Gastrocnemius medialis (tissue), 4 donors: ENCODE results near the gene EFCAB11. TPM values are rescaled to one million over a fixed set of nuclear protein-coding genes. Genes with fewer than 3 reads are reported as not detected.
A peak's percentile ranks its signal among the peaks of the same experiment; 100 is the strongest.

ENCODE experiments used
- ATAC-seq, 2 donors: fragments of 150-250 bp; one replicate each; pipeline ENCODE4 v1.9.1; 2016
- DNase-seq, 2 donors: peaks; one replicate each; pipeline ENCODE4 v3.0.0-alpha.2; 2019
- H3K27ac ChIP-seq, 4 donors: fragments of 200-600 bp; sonication (generic); 1 replicate in 1 of 4; 2 replicates in 3 of 4; pipeline ENCODE4 v1.5.1; 2016 to 2018; ENCODE audit warnings: mild to moderate bottlenecking in 2 of 4, moderate library complexity in 1 of 4
- H3K27me3 ChIP-seq, 3 donors: fragments of 200-600 bp; sonication (generic) in 2 of 3; 1 replicate in 1 of 3; 2 replicates in 2 of 3; pipeline versions ENCODE4 v1.5.1 to v1.6.0; 2016 to 2019; ENCODE audit warnings: mild to moderate bottlenecking in 1 of 3, moderate library complexity in 1 of 3
- H3K36me3 ChIP-seq, 2 donors: fragments of 200-600 bp; sonication (generic) in 1 of 2; one replicate each; pipeline ENCODE4 v1.5.1; 2017 to 2018
- H3K4me1 ChIP-seq, 2 donors: fragments of 200-600 bp; sonication (generic) in 1 of 2; one replicate each; pipeline ENCODE4 v1.5.1; 2016 to 2017; ENCODE audit warnings: mild to moderate bottlenecking in 2 of 2
- H3K4me3 ChIP-seq, 4 donors: fragments of 200-600 bp; sonication (generic) in 3 of 4; 1 replicate in 1 of 4; 2 replicates in 3 of 4; pipeline ENCODE4 v1.5.1; 2016 to 2019; ENCODE audit warnings: mild to moderate bottlenecking in 2 of 4
- H3K9me3 ChIP-seq, 3 donors: fragments of 200-600 bp; sonication (generic) in 2 of 3; 1 replicate in 1 of 3; 2 replicates in 2 of 3; pipeline ENCODE4 v1.5.1; 2016 to 2019
- CTCF ChIP-seq, 5 experiments: fragments of 450-650 bp in 3 of 5; fragments of 200-600 bp in 2 of 5; sonication (generic) in 2 of 5; IDR thresholded peaks in 4 of 5; conservative IDR thresholded peaks in 1 of 5; 1 replicate in 4 of 5; 2 replicates in 1 of 5; pipeline ENCODE4 v1.5.1; 2016 to 2019; ENCODE audit warnings: antibody characterized with exemption in 5 of 5, mild to moderate bottlenecking in 3 of 5, moderate library complexity in 3 of 5
- POLR2A ChIP-seq, 2 donors: fragments of 450-650 bp; IDR thresholded peaks; one replicate each; pipeline ENCODE4 v1.6.1; 2017; ENCODE audit warnings: antibody characterized with exemption in 2 of 2, mild to moderate bottlenecking in 2 of 2, moderate library complexity in 2 of 2
- in situ Hi-C, 4 donors: fragments of 200-750 bp; cut with MboI; loops; one replicate each; pipeline versions ENCODE4 v1.15.0 to v1.8.0; 2017; ENCODE audit warnings: low sequenced_read_pairs in 4 of 4
- intact Hi-C: fragments of 100-400 bp; cut with DNase I; formaldehyde crosslinking; loops from one replicate; pipeline ENCODE4 v1.15.1; 2023; ENCODE audit warnings: low total_unique reads
- total RNA-seq, 4 donors: library from RNA; depleted of rRNA; stranded (reverse); fragments of >200 nt; gene quantifications; one replicate each; pipeline versions ENCODE4 v1.1.0 to v1.2.3, GENCODE V29; 2016

Gene EFCAB11
- total RNA-seq, 4 donors from 2014 or later, result 0.69 to 1.6 (median 1.6) TPM

- DNase-seq, result no peak
- intact Hi-C loops, result no loop called here
- H3K9me3 ChIP-seq, result no peaks in the 10 kb centered on the region
- ATAC-seq, result no peak
- H3K27me3 ChIP-seq, result no peaks in the 10 kb centered on the region
- H3K27ac ChIP-seq, result no peak overlapping the region
- H3K36me3 ChIP-seq, result no peaks in the 10 kb centered on the region
- H3K4me1 ChIP-seq, result peaks cover 0 to 10% of the 10 kb centered on the region in 2 donors
- in situ Hi-C loops, result no loop called here
- TF ChIP-seq CTCF (IDR thresholded peaks at IDR 0.05 in 4 of 5, conservative IDR thresholded peaks at IDR 0.05 in 1 of 5) (no peak), POLR2A (IDR thresholded peaks at IDR 0.05) (no peak)
- H3K4me3 ChIP-seq, result no peak overlapping the region
Observed at GRCh38 chr14:89755816-89756215, 198.7 kb downstream of the EFCAB11 start.

- intact Hi-C loops, result no loop called here
- Histone ChIP-seq H3K27ac (no peak overlapping the region), H3K27me3 (no peaks in the 10 kb centered on the region), H3K36me3 (no peaks in the 10 kb centered on the region), H3K9me3 (no peaks in the 10 kb centered on the region), H3K4me3 (no peak overlapping the region), H3K4me1 (peaks cover 0 to 10% of the 10 kb centered on the region in 2 donors)
- TF ChIP-seq POLR2A (IDR thresholded peaks at IDR 0.05) (no peak), CTCF (IDR thresholded peaks at IDR 0.05 in 4 of 5, conservative IDR thresholded peaks at IDR 0.05 in 1 of 5) (no peak)
- in situ Hi-C loops, result no loop called here
- ATAC-seq, result peak in 1 of 2 donors; percentile 71
- DNase-seq, result no peak
Observed at GRCh38 chr14:89753828-89754412, 200.6 kb downstream of the EFCAB11 start.

- no peaks in the 10 kb centered on the region for H3K27me3 ChIP-seq
- TF ChIP-seq CTCF (IDR thresholded peaks at IDR 0.05 in 4 of 5, conservative IDR thresholded peaks at IDR 0.05 in 1 of 5) (no peak), POLR2A (IDR thresholded peaks at IDR 0.05) (no peak)
- in situ Hi-C loops, result no loop called here
- H3K27ac ChIP-seq, result no peak overlapping the region
- no peak for DNase-seq
- no peak overlapping the region for H3K4me3 ChIP-seq
- intact Hi-C loops, result no loop called here
- H3K9me3 ChIP-seq, result no peaks in the 10 kb centered on the region
- no peak for ATAC-seq
- H3K36me3 ChIP-seq, result no peaks in the 10 kb centered on the region
- peaks cover 0 to 10% of the 10 kb centered on the region in 2 donors for H3K4me1 ChIP-seq
Observed at GRCh38 chr14:89750908-89751392, 203.6 kb downstream of the EFCAB11 start.

GRCh38 chr14:89750281-89750755, 204.2 kb downstream of the EFCAB11 start:
- no peak overlapping the region for H3K4me3 ChIP-seq
- no peak for ATAC-seq
- no peaks in the 10 kb centered on the region for H3K9me3 ChIP-seq
- no peak for DNase-seq
- in situ Hi-C loops, result no loop called here
- no peak for TF ChIP-seq CTCF (IDR thresholded peaks at IDR 0.05 in 4 of 5, conservative IDR thresholded peaks at IDR 0.05 in 1 of 5)
- no peak for TF ChIP-seq POLR2A (IDR thresholded peaks at IDR 0.05)
- no peaks in the 10 kb centered on the region for H3K27me3 ChIP-seq
- H3K4me1 ChIP-seq, result peaks cover 0 to 10% of the 10 kb centered on the region in 2 donors
- intact Hi-C loops, result no loop called here
- H3K36me3 ChIP-seq, result no peaks in the 10 kb centered on the region
- H3K27ac ChIP-seq, result no peak overlapping the region
